Activated CD8-positive, alpha-beta memory T cell treated with anti-CD3 and anti-CD28 coated beads for 1 hour (primary cell): Measurements from ENCODE around the gene RSPH3.
A peak's percentile ranks its signal among the peaks of the same experiment; 100 is the strongest.
"Not testable (repeated sequence)": the region's sequence is repeated elsewhere in the genome, so short reads cannot be mapped to it uniquely, and the experiment has no call there.

Source experiments
- DNase-seq, 2 donors: peaks; one replicate each; pipeline ENCODE4 v3.0.0-alpha.2; 2020; ENCODE audit warnings: low read depth in 1 of 2; ENCODE audit errors: extremely low read depth in 1 of 2

RSPH3 gene

GRCh38 chr6:158999666-159000403 lies at the start of gene RSPH3:
RSPH3 (minus strand) TSS chr6:159000202; CDS start chr6:158999550, 652 bp downstream.
- DNase-seq: peak; percentile 73 to 82

GRCh38 chr6:159047891-159048685 lies 48.1 kb upstream of the RSPH3 start:
- no peak for DNase-seq

- no peak for DNase-seq
Observed at GRCh38 chr6:159045801-159046200, 45.8 kb upstream of the RSPH3 start.

GRCh38 chr6:159044899-159045727 lies 45.1 kb upstream of the RSPH3 start, which contains the start of gene TAGAP:
TAGAP (minus strand) TSS chr6:159044991; CDS start chr6:159044146, 845 bp downstream.
- peak; percentile 68 to 74 for DNase-seq

- DNase-seq: no peak
Observed at GRCh38 chr6:159043947-159044346, 43.9 kb upstream of the RSPH3 start.

- DNase-seq: no peak
Observed at GRCh38 chr6:159043251-159043650, 43.2 kb upstream of the RSPH3 start.

GRCh38 chr6:159042826-159043181 lies 42.8 kb upstream of the RSPH3 start:
- DNase-seq: no peak

- DNase-seq: peak; percentile 43 to 47
Observed at GRCh38 chr6:159042003-159042825, 42.2 kb upstream of the RSPH3 start.

- DNase-seq: no peak
Observed at GRCh38 chr6:159041181-159041580, 41.2 kb upstream of the RSPH3 start.

- DNase-seq: no peak
Observed at GRCh38 chr6:159039885-159040258, 39.9 kb upstream of the RSPH3 start.

- DNase-seq: no peak
Observed at GRCh38 chr6:159038914-159039884, 39.2 kb upstream of the RSPH3 start.

GRCh38 chr6:159038318-159038717 lies 38.3 kb upstream of the RSPH3 start:
- not testable (repeated sequence) for DNase-seq

- DNase-seq: no peak
Observed at GRCh38 chr6:159037756-159038290, 37.8 kb upstream of the RSPH3 start.

- no peak for DNase-seq
Observed at GRCh38 chr6:159036673-159037072, 36.7 kb upstream of the RSPH3 start.

- no peak for DNase-seq
Observed at GRCh38 chr6:159035891-159036290, 35.9 kb upstream of the RSPH3 start.

- no peak for DNase-seq
Observed at GRCh38 chr6:159033160-159034049, 33.4 kb upstream of the RSPH3 start.

- no peak for DNase-seq
Observed at GRCh38 chr6:159031846-159032245, 31.8 kb upstream of the RSPH3 start.

GRCh38 chr6:159030168-159030567 lies 30.2 kb upstream of the RSPH3 start:
- no peak for DNase-seq
